NOMO-1 (cell line): ENCODE data around the gene ZNF618.

Experiments used
- DNase-seq, 2 experiments: peaks; one replicate each; lab custom pipeline; 2025; ENCODE audit not compliant: unreplicated experiment in 2 of 2; lab: John Stamatoyannopoulos, UW

Gene ZNF618

DNA sequence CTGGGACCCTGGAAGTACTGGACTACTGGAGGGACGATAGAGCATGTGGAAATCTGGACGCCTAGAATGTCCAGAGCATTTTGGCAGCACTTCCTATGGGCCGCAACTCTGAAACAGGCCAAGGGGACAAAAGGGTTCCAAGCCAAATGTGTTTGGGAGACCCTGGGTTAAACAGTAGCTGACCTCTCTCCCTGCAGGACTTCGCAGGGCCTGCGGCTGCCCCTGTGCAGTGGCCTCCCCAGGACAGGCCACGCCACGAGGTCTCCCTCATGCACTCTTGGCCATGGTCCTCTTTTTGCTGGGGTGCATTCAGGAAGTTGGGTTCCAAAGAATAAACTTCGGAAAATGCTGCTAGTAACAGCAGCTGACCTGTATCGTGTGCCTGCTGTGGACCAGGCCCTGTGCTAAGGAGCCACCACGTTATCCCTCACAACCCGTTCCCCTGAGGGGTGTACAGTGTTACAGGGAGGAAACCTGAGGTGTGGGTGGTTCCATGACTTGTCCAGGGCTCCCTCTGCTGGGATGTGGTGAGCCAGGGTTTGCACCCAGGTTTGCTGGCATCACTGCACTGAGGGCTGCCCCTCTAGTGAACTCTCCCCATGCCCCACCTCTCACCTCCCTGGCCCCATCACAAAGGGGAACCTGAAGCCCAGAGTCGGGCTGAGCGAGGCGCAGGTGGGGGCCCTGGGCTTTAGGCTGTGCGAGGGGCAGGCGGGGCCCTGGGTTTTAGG is 122.6 kb downstream of the ZNF618 start:
- DNase-seq, result no peak

DNA sequence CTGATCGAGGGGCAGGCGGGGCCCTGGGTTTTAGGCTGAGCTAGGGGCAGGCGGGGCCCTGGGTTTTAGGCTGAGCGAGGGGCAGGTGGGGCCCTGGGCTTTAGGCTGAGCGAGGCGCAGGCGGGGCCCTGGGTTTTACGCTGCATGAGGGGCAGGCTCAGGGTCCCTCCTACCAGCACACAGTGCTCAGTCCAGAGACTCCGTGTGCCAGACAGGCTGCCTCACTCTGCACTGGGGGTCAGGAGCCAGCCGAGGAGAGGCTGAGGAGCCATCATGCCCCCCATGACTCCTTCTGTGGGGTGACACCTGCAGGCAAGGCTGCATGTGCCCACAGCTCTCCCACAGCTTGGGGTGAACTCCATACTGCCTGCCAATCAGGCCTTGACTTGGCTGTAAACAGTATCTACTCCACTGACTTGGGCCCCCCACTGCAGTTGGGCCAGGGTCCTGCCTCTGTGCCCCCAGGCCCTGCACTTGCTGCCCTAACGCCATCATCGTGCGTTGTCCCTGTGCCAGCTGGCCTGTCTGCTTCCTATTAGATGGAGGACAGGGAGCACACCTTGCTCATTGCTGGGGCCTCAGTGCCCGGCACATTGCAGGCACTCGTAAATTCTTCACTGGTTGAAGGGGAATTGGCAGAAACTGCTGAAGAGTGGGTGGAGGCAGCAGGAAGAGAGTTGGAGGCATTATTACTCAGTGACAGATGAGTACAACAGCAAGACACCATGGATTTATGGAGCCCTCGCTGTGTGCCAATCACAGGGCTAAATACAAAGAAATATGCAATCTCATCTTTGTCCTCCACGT is 123.3 kb downstream of the ZNF618 start:
- peak in 1 of 2 experiments; percentile 53 for DNase-seq

DNA sequence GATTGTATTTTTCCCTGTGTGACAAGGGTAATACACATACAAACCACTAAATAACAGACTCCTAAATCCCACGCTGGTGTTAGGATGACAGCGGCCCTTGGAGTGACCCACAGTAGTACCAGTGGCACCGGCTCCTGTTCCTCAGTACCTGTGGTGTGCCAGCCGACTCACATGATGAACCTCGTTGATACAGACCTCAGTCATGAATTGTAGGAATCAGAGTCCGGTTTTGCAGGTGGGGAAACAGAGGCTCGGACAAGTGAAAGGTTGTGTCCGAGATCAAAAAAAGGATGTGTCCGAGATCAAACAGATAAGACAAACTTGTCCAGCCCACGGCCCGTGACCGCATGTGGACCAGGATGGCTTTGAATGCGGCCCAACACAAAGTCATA is 124.0 kb downstream of the ZNF618 start:
- DNase-seq, result no peak

GRCh38 chr9:114000671-114001409 is 124.7 kb downstream of the ZNF618 start:
- DNase-seq, result no peak

- no peak for DNase-seq
These were observed 125.2 kb downstream of the ZNF618 start for GRCh38 chr9:114001410-114001685.

DNA sequence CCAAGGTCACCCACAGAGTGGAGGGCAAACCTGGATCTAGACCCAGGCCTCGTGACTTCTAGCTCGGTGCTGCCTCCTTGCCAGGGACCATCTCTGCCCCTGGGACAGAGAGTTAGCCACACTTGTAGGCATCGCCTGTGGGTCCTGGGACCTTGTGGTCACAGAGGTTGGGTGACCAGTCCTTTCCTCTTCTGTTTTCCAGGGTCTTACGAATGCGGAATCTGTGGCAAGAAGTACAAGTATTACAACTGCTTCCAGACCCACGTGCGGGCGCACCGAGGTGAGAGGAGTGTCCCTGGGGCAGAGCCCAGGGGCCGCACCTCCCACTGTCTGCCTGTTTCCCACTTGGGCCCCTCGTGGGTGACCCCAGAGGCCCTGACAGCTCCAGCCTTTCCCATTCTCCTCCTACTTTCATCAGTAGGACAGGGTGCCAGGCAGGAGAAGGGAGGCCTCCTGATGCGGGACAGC is 125.7 kb downstream of the ZNF618 start:
- DNase-seq, result no peak

DNA sequence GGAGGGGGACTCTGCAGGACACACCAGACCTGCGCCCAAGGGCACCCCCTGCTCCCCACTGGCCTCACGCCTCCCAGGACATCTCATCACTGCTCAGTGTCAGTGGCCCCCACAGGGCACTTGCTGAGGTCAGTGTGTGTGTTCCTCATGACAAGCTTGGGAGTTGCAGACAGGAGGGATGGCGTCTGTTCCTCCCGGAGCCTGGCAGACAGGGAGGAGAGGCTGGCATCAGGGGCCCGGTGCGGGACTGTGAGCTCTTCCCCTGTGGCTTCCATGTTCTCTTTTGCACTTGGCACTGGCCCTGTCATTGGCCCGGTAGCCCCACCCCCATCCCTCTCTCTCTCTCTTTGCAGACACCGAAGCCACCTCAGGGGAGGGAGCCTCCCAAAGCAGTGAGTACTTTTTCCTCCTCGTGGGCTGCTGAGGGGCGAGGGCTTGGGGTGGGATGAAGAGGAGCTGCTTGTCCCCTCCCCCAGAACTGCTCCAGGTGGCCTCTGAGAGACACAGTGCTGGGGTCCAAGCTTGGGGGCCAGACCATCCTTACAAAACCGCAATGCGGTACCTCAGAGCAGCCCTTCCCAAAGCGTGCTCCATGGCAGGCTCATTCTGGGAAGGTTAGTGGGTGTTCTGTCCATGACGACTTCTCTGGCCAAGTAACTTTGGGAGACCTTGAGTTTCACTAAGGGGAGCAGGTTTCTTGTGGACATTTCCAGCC is 126.3 kb downstream of the ZNF618 start:
- DNase-seq, result no peak

- DNase-seq, result no peak
These were observed 126.9 kb downstream of the ZNF618 start for GRCh38 chr9:114002986-114003350.

GRCh38 chr9:114003351-114003750 is 127.2 kb downstream of the ZNF618 start:
- peak in 1 of 2 experiments; percentile 38 for DNase-seq

DNA sequence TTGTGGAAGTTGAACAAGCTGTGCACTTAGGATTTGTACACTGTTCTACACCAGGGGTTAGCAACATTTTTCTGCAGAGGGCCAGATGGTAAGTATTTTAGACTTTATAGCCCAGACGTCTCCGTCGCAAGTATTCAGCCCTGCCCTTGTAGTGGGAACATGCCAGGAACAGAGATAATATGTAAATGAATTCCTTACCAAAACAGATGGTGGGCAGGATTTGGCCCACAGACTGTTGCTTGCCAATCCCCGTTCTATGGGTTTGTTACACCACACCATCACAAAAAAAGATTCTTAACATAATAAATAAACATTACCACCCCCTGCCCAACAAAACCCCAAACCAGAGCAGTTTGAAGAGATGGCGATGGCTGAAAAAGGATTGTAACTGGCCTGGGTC is 127.6 kb downstream of the ZNF618 start:
- DNase-seq, result peak; percentile 22 to 39

DNA sequence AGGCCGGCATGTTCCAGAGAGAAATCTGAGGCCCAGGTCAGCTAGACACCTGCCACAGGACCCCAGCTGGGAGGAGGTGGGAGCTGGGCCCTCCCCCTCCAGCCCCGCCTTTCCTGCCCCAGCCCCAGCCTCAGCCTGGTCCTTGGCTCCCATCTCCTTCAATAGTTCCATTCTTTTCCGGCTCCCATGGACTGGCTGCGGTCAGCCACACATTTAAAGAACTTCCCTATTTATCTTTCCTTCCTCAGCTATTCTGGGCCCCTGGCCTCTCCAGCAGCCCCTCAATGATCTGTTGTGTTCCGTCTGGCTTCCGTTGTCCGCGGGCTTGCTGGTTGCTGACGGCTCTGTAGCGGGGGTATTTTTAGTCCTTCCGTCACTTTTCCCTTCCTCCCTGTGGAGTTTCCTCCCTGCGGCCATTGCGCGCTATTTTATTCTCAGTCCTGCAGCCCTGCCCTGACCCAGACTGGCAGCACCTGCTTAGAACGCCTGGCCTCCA is 128.2 kb downstream of the ZNF618 start:
- peak; percentile 47 to 65 for DNase-seq

- no peak for DNase-seq
These were observed 129.5 kb downstream of the ZNF618 start for GRCh38 chr9:114005371-114006154.

- DNase-seq, result no peak
These were observed 130.0 kb downstream of the ZNF618 start for GRCh38 chr9:114006155-114006550.

GRCh38 chr9:114006931-114007691 is 131.0 kb downstream of the ZNF618 start:
- DNase-seq, result no peak

- no peak for DNase-seq
These were observed 132.0 kb downstream of the ZNF618 start for GRCh38 chr9:114007991-114008666.

DNA sequence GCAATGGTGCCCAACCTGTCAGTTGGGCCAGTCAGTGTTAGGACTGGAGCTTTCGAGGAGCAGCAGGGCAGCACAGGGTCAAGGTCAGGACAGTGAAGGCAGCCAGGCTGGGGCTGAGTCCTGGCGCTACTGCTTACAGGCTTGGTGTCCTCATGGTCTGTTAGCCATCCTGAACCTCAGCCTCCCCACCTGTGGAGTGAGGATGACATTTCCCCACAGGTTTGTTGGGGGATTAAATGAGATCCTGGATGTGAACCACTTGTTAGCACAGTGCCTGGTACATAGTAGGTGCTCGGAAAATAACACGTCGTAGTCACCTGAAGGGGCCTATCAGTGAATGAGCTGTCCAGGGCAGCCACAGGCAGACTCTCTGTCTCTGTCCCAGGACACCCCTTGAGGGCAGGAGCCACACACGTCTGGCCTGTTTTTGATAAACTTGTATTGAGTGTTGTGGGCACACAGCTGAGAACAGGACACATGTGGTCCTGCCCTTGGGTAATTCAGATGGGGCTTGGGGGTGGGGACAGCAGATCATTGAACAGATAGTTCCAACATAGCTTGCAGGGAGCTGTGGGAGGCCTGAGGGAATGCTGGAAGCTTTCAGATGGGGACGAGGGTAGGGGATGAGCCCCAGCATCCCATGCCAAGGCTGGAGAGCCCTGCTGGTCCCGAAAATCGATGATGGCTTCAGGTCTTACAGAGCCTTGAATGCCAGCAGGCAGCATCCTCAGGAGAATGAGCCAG is 132.7 kb downstream of the ZNF618 start:
- DNase-seq, result no peak

- DNase-seq, result no peak
These were observed 135.2 kb downstream of the ZNF618 start for GRCh38 chr9:114011313-114011712.

- no peak for DNase-seq
These were observed 136.0 kb downstream of the ZNF618 start for GRCh38 chr9:114012126-114012525.
